ENCODE measurements around the gene SAMD4A.

DNA sequence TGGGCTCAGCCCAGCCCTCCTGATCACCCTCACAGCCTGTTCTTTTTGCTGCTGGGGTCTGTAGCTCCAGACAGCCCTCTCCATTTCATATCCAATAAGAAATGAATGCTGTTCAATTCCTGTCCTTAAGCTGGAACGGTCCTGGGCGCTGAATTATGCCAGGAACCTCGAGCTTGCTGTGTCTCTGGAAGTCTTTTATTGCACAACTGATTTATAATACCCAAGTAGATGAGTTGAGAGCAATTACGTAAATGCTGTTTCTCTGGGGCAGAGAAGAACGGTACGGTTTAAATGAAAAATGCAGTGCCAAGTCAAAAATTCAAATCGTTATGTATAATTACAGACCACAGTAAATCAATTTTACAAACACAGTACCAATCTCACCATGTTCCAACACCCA, 161.0 kb downstream of the SAMD4A start:
- TF ChIP-seq, protein P1, sequence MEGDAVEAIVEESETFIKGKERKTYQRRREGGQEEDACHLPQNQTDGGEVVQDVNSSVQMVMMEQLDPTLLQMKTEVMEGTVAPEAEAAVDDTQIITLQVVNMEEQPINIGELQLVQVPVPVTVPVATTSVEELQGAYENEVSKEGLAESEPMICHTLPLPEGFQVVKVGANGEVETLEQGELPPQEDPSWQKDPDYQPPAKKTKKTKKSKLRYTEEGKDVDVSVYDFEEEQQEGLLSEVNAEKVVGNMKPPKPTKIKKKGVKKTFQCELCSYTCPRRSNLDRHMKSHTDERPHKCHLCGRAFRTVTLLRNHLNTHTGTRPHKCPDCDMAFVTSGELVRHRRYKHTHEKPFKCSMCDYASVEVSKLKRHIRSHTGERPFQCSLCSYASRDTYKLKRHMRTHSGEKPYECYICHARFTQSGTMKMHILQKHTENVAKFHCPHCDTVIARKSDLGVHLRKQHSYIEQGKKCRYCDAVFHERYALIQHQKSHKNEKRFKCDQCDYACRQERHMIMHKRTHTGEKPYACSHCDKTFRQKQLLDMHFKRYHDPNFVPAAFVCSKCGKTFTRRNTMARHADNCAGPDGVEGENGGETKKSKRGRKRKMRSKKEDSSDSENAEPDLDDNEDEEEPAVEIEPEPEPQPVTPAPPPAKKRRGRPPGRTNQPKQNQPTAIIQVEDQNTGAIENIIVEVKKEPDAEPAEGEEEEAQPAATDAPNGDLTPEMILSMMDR (conservative IDR thresholded peaks at IDR 0.05; ENCODE audit: low read depth, low read length) = no peak
- TF ChIP-seq POLR2A (IDR thresholded peaks at IDR 0.05; ENCODE audit: low read depth, low read length) (no peak), RAD21 (IDR thresholded peaks at IDR 0.05; ENCODE audit: low read length) (no peak), RFX5 (IDR thresholded peaks at IDR 0.05; ENCODE audit: low read depth, low read length) (no peak), CHD1 (IDR thresholded peaks at IDR 0.05; ENCODE audit: low read depth, low read length) (no peak)
- TF ChIP-seq, protein P2, sequence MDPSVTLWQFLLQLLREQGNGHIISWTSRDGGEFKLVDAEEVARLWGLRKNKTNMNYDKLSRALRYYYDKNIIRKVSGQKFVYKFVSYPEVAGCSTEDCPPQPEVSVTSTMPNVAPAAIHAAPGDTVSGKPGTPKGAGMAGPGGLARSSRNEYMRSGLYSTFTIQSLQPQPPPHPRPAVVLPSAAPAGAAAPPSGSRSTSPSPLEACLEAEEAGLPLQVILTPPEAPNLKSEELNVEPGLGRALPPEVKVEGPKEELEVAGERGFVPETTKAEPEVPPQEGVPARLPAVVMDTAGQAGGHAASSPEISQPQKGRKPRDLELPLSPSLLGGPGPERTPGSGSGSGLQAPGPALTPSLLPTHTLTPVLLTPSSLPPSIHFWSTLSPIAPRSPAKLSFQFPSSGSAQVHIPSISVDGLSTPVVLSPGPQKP (IDR thresholded peaks at IDR 0.05; ENCODE audit: borderline replicate concordance, low read depth, low read length) = no peak
